UCSD-AML1 (cell line): ENCODE data around the gene NCCRP1.
"Not testable (repeated sequence)": the region's sequence is repeated elsewhere in the genome, so short reads cannot be mapped to it uniquely, and the experiment has no call there.

Experiments
- DNase-seq: peaks from one replicate; lab custom pipeline; 2025; ENCODE audit not compliant: unreplicated experiment; lab: John Stamatoyannopoulos, UW

NCCRP1 gene

DNA sequence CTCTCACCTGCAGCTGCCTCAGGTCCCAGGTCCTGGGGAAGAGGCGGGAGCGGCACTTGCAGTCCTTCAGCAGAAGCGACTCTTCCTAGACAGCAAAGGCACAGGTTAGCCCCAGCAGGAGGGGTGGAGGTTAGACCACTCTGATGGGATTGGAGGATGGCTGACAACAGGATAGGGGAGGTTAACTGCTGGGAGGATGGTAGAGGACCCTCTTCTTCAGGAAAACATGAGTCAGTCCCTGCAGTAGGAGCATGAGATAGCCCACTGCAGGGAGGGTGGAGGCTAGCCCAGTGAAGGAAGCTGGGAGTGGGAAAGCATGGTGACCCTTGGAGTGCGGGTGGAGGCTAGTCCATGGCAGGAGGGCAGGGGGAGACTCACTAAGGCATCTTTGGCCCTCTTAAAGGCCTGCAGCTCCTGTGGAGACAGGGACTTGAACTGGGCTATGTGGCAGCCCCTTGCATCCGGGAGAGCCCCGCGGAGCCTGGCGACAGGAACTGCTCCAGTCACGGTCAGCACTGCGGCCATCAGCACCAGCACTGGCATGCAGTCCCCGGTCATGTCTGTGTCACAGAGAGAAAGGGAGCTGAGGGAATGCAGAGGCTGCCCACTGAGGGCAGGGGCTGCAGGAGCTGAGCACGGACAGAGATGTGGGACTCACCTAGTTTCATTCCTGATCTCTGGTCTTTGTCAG is 47.8 kb downstream of the NCCRP1 start, which contains the start of gene IFNL3:
Gene IFNL3 (minus strand): TSS at position 597 of the 691 bp plus-strand sequence. CDS start 39 bp downstream, at position 558.
- not testable (repeated sequence) for DNase-seq

- not testable (repeated sequence) for DNase-seq
Observed at GRCh38 chr19:39245166-39245565, 48.4 kb downstream of the NCCRP1 start.

DNA sequence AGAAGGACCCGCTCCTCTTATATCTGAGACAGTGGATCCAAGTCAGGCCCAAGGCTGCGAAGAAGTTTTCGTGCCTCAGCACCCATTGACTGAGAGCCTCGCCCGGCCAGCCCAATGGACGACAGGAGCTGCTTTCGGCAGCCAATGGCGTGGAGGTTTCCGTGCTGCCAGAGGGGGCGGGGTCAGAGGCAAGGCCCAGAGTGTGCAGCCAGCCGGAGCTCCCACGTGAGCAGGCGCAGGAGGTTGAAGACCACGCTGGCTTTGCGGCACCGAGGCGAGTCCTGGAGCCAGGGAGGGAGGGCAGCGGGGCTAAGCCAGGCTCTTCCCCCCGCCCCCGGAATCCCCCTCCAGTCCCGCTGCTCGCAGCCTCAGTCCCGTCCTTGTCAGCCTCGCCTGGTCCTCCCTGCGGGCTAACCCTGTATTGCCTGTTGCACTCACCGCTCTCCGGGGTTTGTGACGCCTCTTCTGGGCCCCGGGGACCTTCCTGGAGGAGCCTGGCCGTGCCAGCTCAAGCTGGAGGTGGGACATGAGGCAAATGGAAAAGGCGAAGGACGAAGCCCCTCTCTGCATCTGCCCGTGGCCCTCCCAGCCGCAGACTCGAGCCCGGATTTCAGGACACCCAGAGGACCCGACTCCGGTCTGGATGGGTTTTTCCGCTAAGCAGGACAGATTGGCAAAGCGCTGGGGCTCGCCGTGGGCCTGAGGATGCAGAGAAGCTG is 50.3 kb downstream of the NCCRP1 start:
- DNase-seq: no peak

- DNase-seq: no peak
Observed at GRCh38 chr19:39247701-39248664, 51.2 kb downstream of the NCCRP1 start.

DNA sequence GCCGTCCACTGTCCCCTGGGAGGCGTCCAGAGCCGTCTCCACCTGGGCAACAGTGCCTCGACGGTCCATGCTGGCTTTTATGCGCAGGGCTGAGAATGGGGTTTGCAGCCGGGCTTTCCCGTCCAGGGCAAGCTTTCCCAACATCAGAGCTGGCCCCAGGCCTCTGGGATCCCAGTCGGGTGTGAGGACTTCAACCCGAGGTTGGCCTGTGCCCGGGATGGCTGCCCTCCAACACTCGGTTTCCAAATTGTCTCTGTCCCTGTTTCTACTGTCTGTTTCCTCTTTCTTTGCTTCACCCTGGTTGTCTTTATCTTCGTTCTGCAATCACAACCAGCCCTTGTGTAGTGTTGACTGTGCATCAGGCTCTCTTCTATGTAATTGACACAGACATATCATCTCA is 52.0 kb downstream of the NCCRP1 start, which contains the start of gene IFNL4:
Gene IFNL4 (minus strand): TSS at position 51 of the 400 bp plus-strand sequence.
- no peak for DNase-seq

- DNase-seq: no peak
Observed at GRCh38 chr19:39251081-39251480, 54.3 kb downstream of the NCCRP1 start.
